IPS-18c (cell line): ENCODE data around the gene LRRK1.

Source experiments
- H3K4me3 ChIP-seq: 2 replicates; pipeline ENCODE4 v1.7.0; 2013; ENCODE audit warnings: low read depth, mild to moderate bottlenecking, low read length, moderate library complexity; ENCODE audit not compliant: insufficient read depth
- H3K9me3 ChIP-seq: one replicate; pipeline ENCODE4 v1.6.1; 2013; ENCODE audit warnings: mild to moderate bottlenecking, low read length, moderate library complexity; ENCODE audit not compliant: control insufficient read depth, insufficient read depth

LRRK1 gene

DNA sequence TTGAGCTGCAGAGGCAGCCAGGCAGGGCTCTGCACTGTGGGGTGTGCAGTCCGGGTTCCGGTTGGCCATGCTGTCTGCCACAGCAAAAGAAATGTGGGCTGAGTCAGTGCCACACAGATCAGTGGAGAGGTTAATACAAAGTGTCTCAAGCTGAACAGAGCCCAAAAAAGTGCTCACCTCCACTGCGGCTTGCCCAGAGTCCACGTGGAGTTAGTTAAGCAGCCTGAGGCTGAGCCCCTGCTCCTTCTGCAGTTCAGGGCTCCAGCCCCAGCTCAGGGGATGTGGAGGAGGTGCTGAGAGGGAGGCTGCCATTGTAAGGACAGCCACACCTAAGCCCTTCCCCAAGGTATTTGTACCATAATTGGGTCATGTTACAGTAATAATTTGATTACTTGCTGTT lies 85.3 kb downstream of the LRRK1 start:
- Histone ChIP-seq H3K9me3 (peaks cover 6% of the 10 kb centered on the region), H3K4me3 (no peak overlapping the region)

DNA sequence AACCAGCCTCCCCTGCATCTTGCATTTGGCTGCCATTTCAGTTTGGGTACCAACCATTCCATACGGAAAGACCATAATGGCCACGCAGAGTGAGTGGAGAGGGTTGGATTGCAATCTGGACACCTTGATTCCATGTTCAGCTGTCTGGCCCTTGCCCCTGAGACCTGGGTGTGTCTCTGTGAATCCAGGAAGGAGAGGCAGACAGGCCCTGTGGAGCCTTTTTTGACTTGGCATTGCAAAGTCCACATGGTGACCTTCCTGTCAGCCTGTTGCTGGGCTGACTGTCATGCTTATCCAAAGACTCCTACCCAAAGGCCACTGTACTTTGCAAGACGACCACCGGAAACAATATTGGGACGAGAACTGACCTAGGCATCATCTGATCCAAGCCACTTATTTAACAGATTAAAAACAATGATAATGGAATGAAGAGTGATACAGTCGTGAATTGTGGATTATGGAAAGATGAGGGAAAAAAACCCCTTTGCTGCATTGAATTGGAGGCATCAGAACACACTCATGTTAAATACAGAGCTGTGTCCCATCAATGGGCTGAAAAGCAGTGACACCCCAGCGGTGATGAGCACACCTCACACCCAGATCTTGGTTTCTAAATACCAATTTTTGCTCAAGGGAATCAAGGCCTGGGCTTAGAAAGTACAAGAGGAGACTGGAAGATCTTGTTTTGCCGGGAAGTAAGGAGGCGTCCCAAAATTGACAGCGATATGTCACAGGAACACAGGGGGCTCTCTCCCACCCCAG lies 86.0 kb downstream of the LRRK1 start:
- Histone ChIP-seq H3K4me3 (no peak overlapping the region), H3K9me3 (peaks cover 6% of the 10 kb centered on the region)

DNA sequence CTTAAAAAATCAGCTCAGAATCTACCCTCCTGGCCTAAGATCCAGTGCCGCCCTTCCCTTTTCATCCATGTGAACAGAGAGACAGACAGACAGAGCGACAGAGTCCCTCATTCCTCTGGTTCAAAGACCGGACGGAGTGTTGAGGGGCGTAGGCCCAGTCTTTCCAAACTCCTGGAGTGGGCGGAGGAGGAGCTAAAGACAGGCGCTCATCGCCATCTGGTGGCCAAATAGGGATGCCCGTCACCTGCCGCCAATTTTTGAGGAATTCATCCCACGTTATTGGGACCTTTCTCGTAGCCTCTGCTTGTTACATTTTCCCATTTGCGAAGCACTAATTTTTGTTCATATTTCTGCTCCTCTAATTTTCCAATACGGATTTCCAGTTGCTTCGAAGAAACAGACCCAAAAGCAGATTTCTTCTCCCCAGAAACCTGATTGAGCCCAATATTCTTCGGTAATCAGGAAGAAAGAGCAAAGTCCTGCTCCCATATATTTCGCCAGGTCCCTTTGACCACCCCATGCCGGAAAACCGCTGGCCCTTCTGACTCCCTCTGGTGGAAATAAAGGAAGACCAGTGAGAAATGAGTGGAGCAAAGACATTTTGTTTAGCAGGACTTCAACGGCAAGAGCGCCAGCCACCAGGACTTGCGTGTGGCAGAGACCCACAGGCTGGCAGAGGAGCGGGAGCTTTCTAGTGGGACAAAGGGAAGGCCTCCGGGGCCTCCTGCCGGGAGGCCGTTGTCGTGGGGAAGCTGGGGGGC lies 88.0 kb downstream of the LRRK1 start:
- H3K4me3 ChIP-seq = no peak overlapping the region
- H3K9me3 ChIP-seq = peaks cover 6% of the 10 kb centered on the region

DNA sequence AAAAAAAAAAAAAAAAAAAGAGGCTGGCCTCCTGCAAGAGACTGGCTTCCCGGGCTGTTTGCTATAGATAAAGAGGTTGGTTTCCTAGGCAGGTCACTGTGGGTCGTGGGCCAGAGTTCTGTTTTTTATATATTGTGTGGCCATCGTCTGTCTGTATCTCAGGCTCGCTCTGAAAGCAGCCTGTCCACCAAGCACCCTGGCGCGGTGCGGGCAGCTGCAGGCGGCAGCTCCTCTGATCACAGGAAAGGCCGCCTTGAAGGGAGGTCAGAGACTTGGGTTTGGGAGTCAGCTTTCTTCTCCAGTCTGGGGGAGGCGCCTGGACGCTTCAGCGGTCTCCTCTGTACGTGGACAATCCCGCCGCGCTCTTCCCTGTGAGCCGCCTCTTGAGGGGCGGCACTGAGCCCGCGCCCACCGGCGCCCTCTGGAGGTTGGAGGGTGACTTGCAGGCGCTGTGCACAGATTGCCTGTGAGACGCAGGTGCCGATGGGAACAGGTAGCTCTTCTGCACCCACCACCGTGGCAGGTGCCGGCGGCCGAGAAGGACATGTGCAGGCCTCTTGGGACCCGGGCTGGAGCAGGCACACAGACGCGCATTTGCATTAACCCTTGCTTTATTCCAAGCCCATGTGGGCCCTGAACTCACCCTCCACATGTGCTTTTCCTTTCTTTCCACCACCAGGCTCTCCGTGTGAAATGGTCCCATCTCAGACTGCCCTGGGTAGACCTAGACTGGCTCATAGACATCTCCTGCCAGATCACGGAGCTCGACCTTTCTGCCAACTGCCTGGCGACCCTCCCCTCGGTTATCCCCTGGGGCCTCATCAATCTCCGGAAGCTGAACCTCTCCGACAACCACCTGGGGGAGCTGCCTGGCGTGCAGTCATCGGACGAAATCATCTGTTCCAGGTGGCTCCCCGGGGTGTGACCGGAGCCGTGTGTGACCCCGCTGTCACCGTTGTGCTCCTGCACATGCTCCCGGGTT lies 89.3 kb downstream of the LRRK1 start:
- Histone ChIP-seq H3K4me3 (peak overlapping the region; percentile 57), H3K9me3 (peaks cover 6% of the 10 kb centered on the region)

DNA sequence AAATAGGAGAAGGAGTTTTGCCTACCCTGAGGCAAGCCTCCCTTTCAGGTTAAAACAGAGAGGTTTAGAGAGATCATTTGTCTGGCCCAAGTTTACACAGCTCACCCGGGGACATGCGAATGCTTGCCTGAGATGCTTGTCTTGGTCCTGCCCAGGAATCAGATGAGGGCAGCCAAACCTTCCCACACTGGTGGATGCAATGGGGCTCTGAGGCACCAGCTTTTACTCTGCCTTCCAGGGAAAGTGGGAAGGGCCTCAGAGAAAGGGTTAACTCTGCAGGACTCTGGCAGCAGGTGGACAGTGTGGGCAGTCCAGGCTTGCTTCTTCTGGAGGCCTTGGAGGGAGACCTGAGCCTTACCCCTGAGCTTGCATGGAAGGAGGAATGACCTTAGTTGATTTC lies 90.0 kb downstream of the LRRK1 start:
- H3K9me3 ChIP-seq = peaks cover 6% of the 10 kb centered on the region
- no peak overlapping the region for H3K4me3 ChIP-seq

DNA sequence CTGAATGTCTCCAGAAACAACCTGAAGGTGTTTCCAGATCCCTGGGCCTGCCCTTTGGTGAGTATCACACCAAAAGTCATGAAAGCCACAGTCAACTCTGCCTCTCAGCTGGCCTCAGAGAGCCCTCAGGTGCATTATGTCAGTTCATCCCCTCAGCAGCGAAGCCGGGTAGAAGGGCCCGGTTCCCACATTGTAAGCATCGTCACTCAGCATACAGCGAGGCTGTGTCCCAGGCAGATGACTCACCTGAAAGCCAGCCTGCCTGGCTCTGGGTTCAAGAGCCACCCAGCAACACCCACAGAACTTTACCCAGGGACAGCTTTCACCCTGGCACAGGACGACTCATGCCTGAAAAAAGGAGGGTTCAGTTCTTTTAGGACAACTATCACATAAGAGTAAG lies 91.6 kb downstream of the LRRK1 start:
- H3K9me3 ChIP-seq = peaks cover under 1% of the 10 kb centered on the region
- no peak overlapping the region for H3K4me3 ChIP-seq

DNA sequence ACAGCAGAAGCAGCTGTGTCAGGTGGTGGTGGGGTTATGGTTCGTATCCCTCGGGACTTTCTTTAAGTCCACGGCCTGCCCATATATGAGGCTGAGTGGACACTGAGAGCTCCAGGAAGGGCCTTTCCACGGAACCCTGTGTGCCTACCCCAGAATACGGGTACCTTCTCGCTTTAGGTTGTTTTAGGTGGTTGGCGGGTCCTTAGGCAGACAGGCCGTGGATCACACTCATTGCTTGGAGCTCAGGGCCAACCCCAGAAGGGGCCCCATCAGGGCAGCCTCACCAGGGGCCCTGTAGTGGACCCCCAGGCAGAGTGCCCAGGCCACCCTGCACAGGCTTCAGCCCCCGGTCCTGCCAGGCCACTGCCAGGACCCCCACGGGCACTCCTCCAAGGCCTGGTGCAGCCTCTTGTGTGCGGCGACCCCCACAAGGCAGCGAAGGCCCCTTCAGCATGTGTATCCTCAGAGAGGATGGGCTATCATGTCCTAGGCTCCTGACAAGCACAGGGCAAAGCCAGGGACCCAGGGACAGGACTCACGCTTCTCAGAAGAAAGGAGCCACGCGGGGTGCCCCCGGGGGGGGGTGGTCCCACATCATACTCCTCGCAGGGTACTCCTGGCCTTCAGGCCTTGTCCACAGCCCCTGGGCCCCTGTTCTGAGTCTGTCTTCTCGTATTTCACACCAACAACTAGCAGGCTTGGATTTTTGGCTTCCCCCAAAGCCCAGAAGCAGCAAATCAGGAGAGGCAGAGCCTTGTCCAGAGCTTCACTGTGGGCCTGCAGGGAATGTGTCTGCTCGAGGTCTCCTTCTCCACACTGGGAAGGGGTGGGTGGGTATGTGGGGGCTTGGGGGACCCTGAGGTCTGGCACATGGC lies 93.4 kb downstream of the LRRK1 start:
- H3K9me3 ChIP-seq = no peaks in the 10 kb centered on the region
- no peak overlapping the region for H3K4me3 ChIP-seq

DNA sequence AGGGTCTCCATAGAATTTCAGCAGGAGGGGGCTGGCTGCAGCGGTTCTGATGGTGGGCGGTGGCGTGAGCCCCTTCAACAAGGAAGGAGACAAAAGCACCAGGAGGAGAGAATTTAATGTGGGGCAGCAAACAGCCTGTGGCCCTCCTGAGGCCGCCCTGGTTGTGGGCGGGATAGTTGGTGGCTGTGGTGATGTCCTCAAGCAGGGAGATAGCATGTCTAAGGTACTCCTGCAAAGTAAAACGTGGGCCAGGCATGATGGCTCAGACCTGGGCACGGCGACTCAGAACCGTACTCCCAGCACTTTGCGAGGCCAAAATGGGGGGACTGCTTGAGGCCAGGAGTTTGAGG lies 94.0 kb downstream of the LRRK1 start:
- no peak overlapping the region for H3K4me3 ChIP-seq
- no peaks in the 10 kb centered on the region for H3K9me3 ChIP-seq

DNA sequence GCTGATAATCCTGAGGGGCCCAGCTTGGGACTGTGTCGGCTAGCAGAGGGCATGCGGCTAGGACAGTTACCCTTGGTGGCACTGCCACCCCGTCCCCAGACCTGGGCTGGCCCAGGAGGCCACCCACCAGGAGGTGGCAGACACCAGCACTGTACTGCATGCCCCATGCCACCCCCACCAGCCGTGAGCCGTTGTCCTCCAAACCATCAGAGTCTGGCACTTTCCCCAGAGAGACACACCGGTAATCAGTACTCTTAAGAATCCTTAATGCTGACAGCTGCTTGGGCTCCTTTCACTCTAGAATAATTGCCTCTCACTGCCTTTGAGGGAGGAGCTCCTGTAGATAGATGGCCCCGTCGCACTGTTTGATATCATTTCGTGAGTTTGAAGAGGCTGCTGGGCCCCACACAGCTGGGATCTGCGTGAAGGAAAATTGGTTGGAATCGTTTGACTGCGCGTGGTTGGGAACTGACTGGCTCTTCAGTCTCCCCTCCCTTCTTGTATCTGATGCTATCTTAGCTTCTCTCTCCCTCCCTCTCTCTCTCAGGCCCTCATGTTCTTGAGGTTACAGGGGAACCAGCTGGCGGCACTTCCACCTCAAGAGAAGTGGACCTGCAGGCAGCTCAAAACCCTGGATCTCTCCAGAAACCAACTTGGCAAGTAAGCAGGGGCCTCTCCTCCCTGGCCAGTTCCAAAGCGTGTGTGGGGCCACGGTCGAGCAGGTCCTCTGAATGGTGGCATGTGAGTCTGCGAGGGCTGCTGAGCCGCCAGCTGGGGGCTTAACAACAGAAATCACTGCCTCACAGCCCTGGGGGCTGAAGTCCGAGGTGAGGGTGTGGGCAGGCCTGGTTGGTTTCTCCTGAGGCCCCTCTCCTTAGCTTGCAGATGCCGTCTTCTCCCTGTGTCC lies 94.9 kb downstream of the LRRK1 start:
- Histone ChIP-seq H3K4me3 (no peak overlapping the region), H3K9me3 (no peaks in the 10 kb centered on the region)

DNA sequence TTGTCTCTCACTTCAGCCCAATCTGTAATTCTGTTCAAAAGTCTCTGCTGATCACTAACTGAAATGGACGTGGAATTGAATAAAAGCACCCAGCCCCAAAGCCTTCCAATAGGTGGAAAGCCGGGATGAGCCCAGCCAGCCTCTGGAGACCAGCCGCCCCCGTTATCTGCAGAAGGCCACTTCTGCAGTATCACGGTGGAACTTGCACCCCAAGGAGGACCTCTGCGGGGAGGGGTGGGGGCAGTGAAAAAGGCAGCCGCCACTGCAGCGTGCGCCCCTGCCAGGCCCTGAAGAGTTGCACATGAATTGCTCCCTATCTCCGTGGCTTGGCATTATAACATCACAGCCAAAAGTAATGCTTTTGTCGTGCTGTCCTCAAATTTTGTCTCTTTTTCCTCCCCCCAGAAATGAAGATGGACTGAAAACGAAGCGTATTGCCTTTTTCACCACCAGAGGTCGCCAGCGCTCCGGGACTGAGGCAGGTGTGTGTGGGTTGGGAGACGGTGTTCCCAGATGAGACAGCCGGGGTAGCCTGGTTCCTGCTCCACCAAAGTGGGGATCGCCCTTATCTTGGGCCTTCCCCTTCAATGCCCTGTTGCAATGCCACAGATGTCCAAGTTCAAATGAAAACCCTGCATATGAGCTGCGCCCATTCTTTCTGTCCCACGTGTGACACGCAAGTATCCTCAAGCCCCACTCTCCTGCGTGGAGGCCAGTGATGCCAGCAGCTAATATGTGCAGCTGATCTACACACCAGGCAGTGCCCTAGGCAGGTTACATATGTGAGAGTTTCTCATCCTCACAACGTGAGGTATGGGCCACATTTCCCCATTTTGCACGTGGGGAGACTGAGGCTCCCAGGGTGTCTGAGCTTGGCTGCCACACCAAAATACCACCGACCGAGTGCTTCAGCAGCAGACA lies 96.0 kb downstream of the LRRK1 start:
- no peak overlapping the region for H3K4me3 ChIP-seq
- no peaks in the 10 kb centered on the region for H3K9me3 ChIP-seq

DNA sequence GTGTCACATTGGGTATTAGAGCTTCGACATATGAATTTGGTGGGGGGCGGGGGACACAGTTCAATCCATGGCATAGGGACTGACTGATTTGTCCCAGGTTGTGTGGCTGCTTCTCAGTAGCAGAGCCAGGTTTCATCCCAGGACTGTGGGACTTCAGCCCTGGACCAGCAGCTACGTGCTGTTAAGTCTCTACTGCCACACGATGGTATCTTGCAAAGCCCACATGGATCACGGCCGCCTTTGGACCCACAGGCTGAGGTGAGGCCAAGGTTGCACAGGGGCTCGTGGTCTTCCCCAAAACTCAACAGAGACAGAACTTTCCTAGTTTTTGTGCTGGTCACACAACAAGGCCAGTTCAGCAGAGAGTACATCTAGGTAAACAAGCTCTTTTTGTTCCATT lies 97.4 kb downstream of the LRRK1 start:
- Histone ChIP-seq H3K9me3 (no peaks in the 10 kb centered on the region), H3K4me3 (no peak overlapping the region)

DNA sequence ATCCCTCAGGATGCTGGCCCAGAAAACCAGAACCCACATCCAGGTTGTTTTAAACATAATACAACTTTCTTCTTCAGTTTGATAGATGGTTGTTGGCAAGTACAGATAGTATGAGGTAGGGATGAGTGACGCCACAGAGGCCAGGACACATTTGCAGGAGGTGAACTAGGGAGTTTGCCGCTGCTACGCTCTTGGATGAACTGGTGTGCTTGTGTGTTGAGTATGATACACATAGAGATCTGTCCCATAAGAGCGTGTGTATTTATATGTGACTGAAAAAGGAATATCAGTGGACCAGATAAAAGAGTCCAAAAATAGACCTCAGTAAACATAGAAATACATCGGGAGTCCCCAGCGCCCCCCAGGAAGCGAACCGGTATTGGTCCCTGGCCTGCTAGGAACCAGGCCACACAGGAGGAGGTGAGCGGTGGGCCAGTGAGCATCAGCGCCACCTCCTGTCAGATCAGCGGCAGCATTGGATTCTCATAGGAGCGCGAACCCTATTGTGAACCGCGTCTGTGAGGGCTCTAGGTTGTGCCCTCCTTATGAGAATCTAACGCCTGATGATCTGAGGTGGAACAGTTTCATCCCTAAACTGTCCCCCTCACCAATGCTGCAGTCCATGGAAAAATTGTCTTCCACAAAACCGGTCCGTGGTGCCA lies 98.1 kb downstream of the LRRK1 start:
- no peak overlapping the region for H3K4me3 ChIP-seq

DNA sequence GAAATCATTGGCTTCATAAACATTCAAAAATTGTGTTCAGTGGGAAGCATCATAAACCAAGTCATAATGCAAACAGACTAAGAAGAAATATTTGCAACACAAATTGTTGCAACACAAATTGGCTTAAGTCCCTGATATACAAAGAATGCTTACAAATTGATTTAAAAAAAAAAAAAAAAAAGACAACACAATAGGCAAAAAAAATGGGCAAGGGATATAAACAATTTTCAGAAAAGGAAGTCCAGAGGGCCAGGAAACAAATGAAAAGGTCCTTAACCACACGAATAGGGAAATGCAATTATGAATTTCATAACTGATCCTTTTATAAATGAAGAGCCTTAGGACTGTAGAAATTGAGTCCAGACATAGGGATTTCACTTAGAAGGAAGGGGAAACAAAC lies 98.9 kb downstream of the LRRK1 start:
- H3K9me3 ChIP-seq = no peaks in the 10 kb centered on the region
- H3K4me3 ChIP-seq = no peak overlapping the region

More for the DNA sequence above, 98.1 kb downstream of the LRRK1 start:
- H3K9me3 ChIP-seq = no peaks in the 10 kb centered on the region

DNA sequence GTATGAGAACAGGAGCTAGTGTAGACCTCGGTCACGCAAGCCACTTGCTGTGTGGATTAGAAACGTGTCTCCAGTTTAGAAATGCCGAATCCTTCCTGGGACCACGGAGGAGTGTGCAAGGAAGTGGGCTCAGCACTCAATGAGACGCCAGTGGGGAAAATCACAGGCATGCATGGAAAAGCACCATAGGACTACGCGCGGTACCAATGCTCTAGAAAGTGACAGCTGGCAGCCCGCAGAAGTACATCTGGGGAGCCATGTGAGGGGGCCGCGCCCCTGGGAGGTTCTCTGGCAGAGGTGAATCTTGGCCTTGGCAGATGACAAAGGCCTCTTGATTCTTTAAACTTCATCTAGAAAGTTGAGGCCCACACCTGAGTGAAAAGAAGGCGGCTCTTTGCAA lies 99.3 kb downstream of the LRRK1 start:
- Histone ChIP-seq H3K4me3 (no peak overlapping the region), H3K9me3 (no peaks in the 10 kb centered on the region)
